HEK293T (cell line): Measurements from ENCODE around the gene CAST.

ENCODE experiments used
- CTCF ChIA-PET: fragments of 350-600 bp; formaldehyde crosslinking; extraction: SDS; loops from one replicate; lab custom pipeline; 2021; ENCODE audit warnings: antibody characterized with exemption, inconsistent platforms; lab: Yijun Ruan, JAX
- POLR2A ChIA-PET: fragments of 350-600 bp; formaldehyde crosslinking; extraction: SDS; loops from one replicate; lab custom pipeline; 2020; ENCODE audit warnings: antibody characterized with exemption, inconsistent platforms; lab: Yijun Ruan, JAX
- DNase-seq: peaks from one replicate; pipeline ENCODE4 v3.0.0; 2012; ENCODE audit warnings: mixed read lengths; ENCODE audit errors: extremely low spot score
- ARNT ChIP-seq: fragments of 450-650 bp; IDR thresholded peaks from 2 replicates; pipeline ENCODE4 v1.6.1; 2017; ENCODE audit warnings: mild to moderate bottlenecking
- BHLHE40 ChIP-seq: fragments of 450-650 bp; IDR thresholded peaks from 2 replicates; pipeline ENCODE4 v1.6.1; 2016; ENCODE audit warnings: mild to moderate bottlenecking, moderate library complexity, borderline replicate concordance
- CTBP1 ChIP-seq: fragments of 450-650 bp; IDR thresholded peaks from 2 replicates; pipeline ENCODE4 v1.6.1; 2016; ENCODE audit warnings: borderline replicate concordance
- ELF4 ChIP-seq: fragments of 450-650 bp; IDR thresholded peaks from 2 replicates; pipeline ENCODE4 v1.6.1; 2017; ENCODE audit warnings: antibody characterized with exemption
- FOXA1 ChIP-seq: fragments of 450-650 bp; IDR thresholded peaks from 2 replicates; pipeline ENCODE4 v1.6.1; 2016; ENCODE audit warnings: mild to moderate bottlenecking
- FOXK2 ChIP-seq: fragments of 450-650 bp; IDR thresholded peaks from 2 replicates; pipeline ENCODE4 v1.6.1; 2016; ENCODE audit warnings: mild to moderate bottlenecking
- FOXM1 ChIP-seq: fragments of 450-650 bp; IDR thresholded peaks from 2 replicates; pipeline ENCODE4 v1.6.1; 2017; ENCODE audit warnings: mild to moderate bottlenecking, borderline replicate concordance
- HDGF ChIP-seq: fragments of 450-650 bp; IDR thresholded peaks from 2 replicates; pipeline ENCODE4 v1.6.1; 2017; ENCODE audit warnings: antibody characterized with exemption, borderline replicate concordance
- L3MBTL2 ChIP-seq: fragments of 450-650 bp; conservative IDR thresholded peaks from 2 replicates; pipeline ENCODE4 v1.6.1; 2016; ENCODE audit warnings: mild to moderate bottlenecking
- LEF1 ChIP-seq: fragments of 450-650 bp; IDR thresholded peaks from 2 replicates; pipeline ENCODE4 v1.6.1; 2017; ENCODE audit warnings: mild to moderate bottlenecking, borderline replicate concordance
- NFRKB ChIP-seq: fragments of 450-650 bp; IDR thresholded peaks from 2 replicates; pipeline ENCODE4 v1.6.1; 2016; ENCODE audit warnings: mild to moderate bottlenecking, moderate library complexity
- PKNOX1 ChIP-seq: fragments of 450-650 bp; IDR thresholded peaks from 2 replicates; pipeline ENCODE4 v1.6.1; 2016
- SP1 ChIP-seq: fragments of 450-650 bp; IDR thresholded peaks from 2 replicates; pipeline ENCODE4 v1.6.1; 2017
- SUZ12 ChIP-seq: fragments of 450-650 bp; IDR thresholded peaks from 2 replicates; pipeline ENCODE4 v1.6.1; 2016; ENCODE audit warnings: mild to moderate bottlenecking
- TARDBP ChIP-seq: fragments of 450-650 bp; IDR thresholded peaks from 2 replicates; pipeline ENCODE4 v1.6.1; 2016
- ZNF384 ChIP-seq: fragments of 450-650 bp; IDR thresholded peaks from 2 replicates; pipeline ENCODE4 v1.6.1; 2016

CAST gene

DNA sequence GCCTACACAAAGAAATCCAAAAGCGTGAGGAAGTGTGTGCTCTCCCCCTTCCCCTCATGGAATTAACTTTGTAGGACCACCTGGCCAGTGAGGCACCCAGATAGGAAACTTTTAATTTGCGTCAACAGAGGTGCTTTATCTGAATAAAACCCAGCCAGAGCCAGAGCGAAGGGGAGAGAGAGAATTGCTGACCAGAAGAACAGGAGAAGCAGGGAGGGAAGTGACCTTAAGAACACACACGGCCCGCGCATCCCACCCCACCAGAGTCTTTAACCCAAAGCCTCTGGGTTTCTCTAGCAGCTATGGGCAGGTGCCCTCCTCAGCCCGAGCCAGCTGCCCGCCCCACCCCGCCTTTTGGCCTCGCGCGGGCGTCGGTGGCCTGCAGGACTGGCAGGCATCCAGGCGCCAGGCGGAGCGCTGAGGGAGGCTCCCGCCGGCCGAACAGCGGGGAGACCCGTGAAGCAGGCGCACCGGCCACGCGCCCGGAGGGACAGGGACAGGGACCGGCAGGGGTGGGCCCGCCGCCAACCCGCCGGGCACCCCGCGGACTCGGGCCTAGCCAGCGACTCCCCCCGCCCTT is 145.0 kb downstream of the CAST start:
- CTCF ChIA-PET, result interaction anchor here (0.9 kb wide), 1 partner anchor 120 kb away, joined by 3 read pairs; no protein-coding TSS in a partner anchor
- POLR2A ChIA-PET, result interaction anchor here (0.6 to 2.7 kb wide), 10 partner anchors 12 to 129 kb away, joined by 3 to 24 read pairs (median 6); partner anchors contain the start of genes ERAP2 and LNPEP
- peak; percentile 64 for DNase-seq

GRCh38 chr5:96808541-96808828 is 146.3 kb downstream of the CAST start:
- ChIA-PET CTCF (interaction anchor here (0.6 to 0.8 kb wide), 2 partner anchors 12 to 1961 kb away, joined by 3 to 6 read pairs; no protein-coding TSS in a partner anchor), POLR2A (interaction anchor here (0.7 to 2.7 kb wide), 19 partner anchors 9 to 127 kb away, joined by 3 to 24 read pairs (median 5); partner anchors contain the start of genes ERAP2 and LNPEP)
- no peak for TF ChIP-seq SUZ12
- TF ChIP-seq TARDBP, result no peak
- TF ChIP-seq FOXK2, result no peak
- DNase-seq, result no peak

More for the DNA sequence above, 145.0 kb downstream of the CAST start:
- no peak for TF ChIP-seq HDGF
- no peak for TF ChIP-seq FOXA1
- TF ChIP-seq ARNT, result no peak
- TF ChIP-seq SP1, result no peak

DNA sequence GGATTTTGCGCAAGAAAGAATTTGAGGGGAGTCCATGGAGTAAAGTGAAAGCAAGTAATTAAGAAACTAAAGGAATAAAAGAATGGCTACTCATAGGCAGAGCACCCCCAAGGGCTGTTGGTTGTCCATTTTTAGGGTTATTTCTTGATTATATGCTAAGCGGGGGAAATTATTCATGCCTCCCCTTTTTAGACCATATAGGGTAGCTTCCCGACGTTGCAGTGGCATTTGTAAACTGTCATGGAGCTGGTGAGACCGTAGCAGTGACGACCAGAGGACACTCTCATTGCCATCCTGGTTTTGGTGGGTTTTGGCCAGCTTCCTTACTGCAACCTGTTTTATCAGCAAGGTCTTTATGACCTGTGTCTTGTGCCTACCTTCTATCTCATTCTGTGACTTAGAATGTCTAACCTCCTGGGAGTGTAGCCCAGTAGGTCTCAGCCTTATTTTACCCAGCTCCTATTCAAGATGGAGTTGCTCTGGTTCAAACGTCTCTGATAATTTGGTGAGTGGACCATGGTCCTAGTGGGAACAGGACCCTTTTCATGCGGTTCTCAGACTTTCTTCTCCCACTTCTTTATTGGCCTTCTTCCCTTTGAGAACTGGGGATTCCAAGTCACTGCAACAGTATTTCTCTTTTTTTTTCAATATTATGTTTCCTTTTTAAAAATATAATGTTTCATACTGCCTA is 146.8 kb downstream of the CAST start:
- POLR2A ChIA-PET, result interaction anchor here (1.0 to 2.7 kb wide), 16 partner anchors 9 to 125 kb away, joined by 3 to 24 read pairs (median 5); partner anchors contain the start of gene ERAP2
- CTCF ChIA-PET, result interaction anchor here (0.8 to 1.2 kb wide), 2 partner anchors 12 to 60 kb away, joined by 4 to 6 read pairs; no protein-coding TSS in a partner anchor
- TF ChIP-seq TARDBP (no peak), L3MBTL2 (no peak), HDGF (no peak), SP1 (no peak)
- DNase-seq, result no peak

- CTCF ChIA-PET, result interaction anchor here (1.2 kb wide), 2 partner anchors 59 kb away, joined by 3 to 4 read pairs; no protein-coding TSS in a partner anchor
- POLR2A ChIA-PET, result interaction anchor here (0.5 kb wide), 1 partner anchor 53 kb away, joined by 3 read pairs; no protein-coding TSS in a partner anchor
- TF ChIP-seq ARNT (no peak), ZNF384 (no peak), LEF1 (no peak), FOXM1 (no peak), ELF4 (no peak), L3MBTL2 (no peak), BHLHE40 (no peak), PKNOX1 (no peak), TARDBP (no peak), CTBP1 (no peak), HDGF (no peak), NFRKB (no peak), FOXK2 (no peak), SP1 (no peak), FOXA1 (no peak), SUZ12 (no peak)
- no peak for DNase-seq
Measured at GRCh38 chr5:96809921-96810320, 147.7 kb downstream of the CAST start.

DNA sequence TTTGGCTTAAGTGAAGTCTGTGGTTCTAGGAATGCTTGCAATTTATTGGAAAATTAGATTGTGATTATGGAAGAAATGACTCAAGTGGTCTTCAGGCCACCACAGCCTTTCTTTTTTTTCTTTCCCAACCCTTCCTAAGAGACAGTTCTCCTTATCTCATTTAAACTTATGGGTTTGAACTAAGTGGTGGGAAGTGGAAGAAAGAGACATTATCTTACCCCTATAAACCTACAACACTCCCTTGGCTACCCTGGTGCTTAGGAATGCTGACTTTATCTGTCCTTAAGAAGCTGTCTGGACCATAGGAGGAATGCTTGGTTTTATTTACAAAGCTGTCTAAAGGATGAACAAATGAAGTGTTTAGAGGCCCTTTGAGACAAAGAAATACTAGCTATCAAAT is 150.7 kb downstream of the CAST start:
- TF ChIP-seq L3MBTL2, result no peak
- DNase-seq, result no peak
- CTCF ChIA-PET, result interaction anchor here (1.0 kb wide), 2 partner anchors 14 to 231 kb away, joined by 3 to 4 read pairs; no protein-coding TSS in a partner anchor
- POLR2A ChIA-PET, result no interaction called here

DNA sequence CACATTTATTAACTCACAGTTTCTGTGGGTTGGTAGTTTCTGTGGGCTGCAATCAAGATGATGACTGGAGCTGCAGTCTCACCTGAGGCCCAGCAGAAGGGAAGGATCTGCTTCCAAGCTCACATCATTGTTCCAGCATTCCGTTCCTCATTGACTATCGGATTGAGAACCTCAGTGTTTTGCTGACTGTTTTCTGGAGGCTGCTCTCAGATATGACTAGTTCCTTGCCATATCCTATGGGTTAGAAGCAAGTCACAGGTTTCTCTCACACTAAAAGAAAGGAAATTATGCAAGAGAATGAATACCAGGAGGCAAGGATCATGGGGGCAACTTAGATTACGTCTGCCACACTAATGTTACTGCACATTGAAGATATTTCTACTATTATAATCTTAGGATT is 151.9 kb downstream of the CAST start:
- ChIA-PET CTCF (interaction anchor here (0.8 kb wide), 1 partner anchor 213 kb away, joined by 3 read pairs; no protein-coding TSS in a partner anchor), POLR2A (no interaction called here)
- DNase-seq, result no peak
- TF ChIP-seq TARDBP, result no peak
- no peak for TF ChIP-seq LEF1
- no peak for TF ChIP-seq ELF4
- no peak for TF ChIP-seq ARNT
- TF ChIP-seq ZNF384, result no peak

- ChIA-PET POLR2A (interaction anchor here (5.8 kb wide), 1 partner anchor 8 kb away, joined by 24 read pairs; the partner anchor contains the start of gene ERAP1), CTCF (no interaction called here)
- DNase-seq, result no peak
- no peak for TF ChIP-seq BHLHE40
Measured at GRCh38 chr5:96816411-96816939, 154.3 kb downstream of the CAST start.

- no peak for DNase-seq
- CTCF ChIA-PET, result no interaction called here
- no peak for TF ChIP-seq ZNF384
- POLR2A ChIA-PET, result interaction anchor here (5.8 kb wide), 1 partner anchor 9 kb away, joined by 24 read pairs; the partner anchor contains the start of gene ERAP1
Measured at GRCh38 chr5:96816991-96817390, 154.8 kb downstream of the CAST start.
